GM04504 (cell line): ENCODE measurements around the gene CD80.
"Not testable (repeated sequence)": the region's sequence is repeated elsewhere in the genome, so short reads cannot be mapped to it uniquely, and the experiment has no call there.

Experiments used
- DNase-seq: peaks from one replicate; pipeline ENCODE4 v3.0.0-alpha.2; 2012; ENCODE audit warnings: low read depth

Gene CD80

DNA sequence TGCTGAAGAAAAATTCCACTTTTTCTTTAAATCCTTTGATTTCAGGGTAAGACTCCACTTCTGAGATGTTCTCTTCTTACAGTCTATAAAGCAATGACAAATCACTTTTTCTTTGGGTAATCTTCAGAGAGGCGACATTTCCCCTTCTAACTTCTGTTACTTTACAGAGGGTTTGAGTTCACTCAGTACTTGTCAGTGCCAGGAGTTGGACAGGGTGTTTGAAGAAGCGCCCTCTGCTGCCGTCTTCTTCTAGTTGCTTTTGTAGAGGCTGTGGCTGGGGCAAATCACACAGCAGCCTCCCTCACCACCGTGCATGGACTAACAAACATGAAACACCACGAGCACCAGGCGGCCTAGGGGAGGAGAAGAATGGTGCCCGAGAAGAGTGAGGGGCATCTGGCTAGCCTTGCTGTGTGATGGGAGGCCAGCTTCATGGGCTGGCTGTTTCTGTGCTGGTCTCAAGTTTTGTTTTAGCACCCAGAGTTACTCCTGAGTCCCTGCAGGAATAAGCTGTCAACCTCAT, at the start of gene CD80:
CD80 (minus strand) TSS at position 174 of the 523 bp plus-strand sequence. CDS start 1,886 bp downstream, outside the sequence.
- DNase-seq, result peak; percentile 11

DNA sequence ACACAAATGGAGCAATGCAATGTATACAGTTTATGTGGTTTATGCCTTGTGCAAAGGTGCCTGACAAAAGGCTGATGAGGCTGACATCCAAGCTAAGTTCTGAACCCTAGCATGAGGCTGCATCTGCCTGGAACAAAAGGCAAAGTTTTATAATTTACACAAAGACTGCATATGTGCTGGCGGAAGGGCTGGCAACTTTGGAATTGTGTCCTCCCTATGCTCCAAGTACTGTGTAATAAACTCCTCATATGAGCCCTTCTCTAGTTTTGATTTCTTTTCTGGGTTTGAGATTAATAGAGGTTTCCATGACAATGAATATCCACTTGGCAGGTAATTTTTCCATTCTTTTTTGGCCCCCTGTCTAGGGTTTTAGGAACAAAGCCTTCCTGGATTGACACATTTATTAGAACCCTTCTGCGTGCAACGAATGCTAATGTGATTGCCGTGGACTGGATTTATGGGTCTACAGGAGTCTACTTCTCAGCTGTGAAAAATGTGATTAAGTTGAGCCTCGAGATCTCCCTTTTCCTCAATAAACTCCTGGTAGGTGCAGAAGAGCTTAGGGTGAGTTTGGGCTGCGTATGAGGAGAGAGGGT, 49.1 kb upstream of the CD80 start:
- no peak for DNase-seq

- no peak for DNase-seq
These were observed 45.5 kb upstream of the CD80 start for GRCh38 chr3:119604878-119605277.

DNA sequence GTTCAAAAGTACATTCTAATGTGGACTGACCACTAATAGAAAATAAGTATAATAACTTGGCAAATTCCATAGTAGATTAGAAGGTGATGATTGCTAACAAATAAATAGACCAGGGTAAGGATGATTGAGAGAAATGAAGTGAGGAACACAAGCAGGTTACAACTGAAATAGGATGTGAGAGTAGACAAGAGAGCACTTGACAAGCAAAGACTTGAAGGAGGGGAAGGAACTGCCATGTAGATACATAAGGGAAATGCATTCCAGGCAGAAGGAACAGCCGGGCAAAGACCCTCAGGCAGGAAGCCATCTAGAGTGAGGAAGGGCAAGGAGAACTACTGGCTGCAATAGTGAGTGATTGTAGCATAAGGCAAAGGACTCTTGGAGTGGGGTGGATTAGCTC, 43.3 kb upstream of the CD80 start:
- DNase-seq, result no peak

DNA sequence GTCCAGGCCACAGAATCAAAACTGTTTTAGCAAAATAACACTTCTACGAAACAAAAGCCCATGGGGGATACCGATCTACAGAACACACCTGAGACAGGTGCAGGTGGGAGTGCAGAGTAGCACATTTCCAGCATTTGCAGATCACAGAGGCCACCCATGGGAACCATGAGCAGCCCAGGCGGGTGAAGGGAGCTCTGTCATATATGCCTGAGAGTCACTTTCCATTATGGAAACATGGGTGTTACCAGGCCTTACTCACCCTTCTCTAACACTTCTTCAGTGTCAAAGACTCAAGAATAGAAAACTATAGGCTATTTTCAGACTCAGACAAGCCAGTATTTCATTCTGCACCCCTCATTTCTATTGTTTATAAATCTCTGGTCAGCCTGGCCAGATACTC, 41.7 kb upstream of the CD80 start:
- no peak for DNase-seq

DNA sequence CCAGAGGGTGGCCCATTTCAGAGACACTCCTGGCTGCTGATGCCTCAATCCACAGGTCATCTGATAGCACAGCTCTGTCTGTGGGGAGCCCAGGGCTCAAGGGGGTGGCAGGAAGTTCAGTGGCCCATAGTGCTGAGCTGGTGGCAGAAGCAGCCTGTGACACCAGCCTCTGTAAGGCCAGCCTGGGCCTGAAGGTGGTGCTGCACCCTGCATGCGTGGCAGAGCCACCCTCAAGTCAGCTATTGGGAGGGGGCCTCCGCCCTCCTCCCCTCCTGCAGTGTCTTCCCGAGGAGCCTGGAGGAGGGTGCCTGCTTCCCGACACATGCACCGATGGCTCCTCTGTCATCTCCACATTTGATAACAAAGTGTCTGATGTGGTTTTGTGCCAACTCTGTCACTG, 41.3 kb upstream of the CD80 start:
- DNase-seq, result no peak

DNA sequence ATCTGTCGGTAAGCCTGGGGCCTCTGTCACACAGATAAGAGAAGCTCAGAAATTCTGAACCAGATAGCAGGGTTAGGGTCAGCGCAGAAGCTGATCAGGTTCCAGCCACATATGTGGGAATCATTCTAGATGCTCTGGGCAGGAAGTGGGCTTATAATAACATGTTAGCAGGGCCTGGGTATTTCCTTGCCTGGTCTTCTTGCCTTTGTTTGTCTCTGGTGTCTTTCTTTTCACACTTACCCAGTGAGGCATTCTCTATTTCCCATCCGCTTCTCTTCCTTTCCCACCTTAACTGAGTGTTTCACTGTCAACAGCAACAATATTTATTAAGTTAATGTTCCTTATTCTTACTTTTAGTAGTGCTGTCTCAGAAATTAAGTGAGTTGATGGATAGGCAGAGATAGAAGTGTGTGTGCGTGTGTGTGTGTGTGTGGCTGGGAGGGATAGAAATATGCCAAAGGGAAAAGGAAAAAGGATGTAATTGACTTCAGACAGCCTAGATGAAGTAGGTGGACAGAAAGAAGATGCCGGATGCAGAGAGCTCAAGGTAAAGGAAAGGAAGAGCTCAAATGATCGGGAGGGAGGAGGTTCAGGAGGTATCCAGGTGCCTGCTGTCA, 40.3 kb upstream of the CD80 start:
- no peak for DNase-seq

GRCh38 chr3:119598410-119599098, 39.1 kb upstream of the CD80 start:
- no peak for DNase-seq

- DNase-seq, result no peak
These were observed 38.3 kb upstream of the CD80 start, which contains the start of gene PLA1A for GRCh38 chr3:119597548-119598288. PLA1A (plus strand) TSS chr3:119597885; CDS start chr3:119597914, 29 bp downstream.

- DNase-seq, result no peak
These were observed 37.0 kb upstream of the CD80 start for GRCh38 chr3:119596398-119596797.

- no peak for DNase-seq
These were observed 36.4 kb upstream of the CD80 start for GRCh38 chr3:119595639-119596334.

DNA sequence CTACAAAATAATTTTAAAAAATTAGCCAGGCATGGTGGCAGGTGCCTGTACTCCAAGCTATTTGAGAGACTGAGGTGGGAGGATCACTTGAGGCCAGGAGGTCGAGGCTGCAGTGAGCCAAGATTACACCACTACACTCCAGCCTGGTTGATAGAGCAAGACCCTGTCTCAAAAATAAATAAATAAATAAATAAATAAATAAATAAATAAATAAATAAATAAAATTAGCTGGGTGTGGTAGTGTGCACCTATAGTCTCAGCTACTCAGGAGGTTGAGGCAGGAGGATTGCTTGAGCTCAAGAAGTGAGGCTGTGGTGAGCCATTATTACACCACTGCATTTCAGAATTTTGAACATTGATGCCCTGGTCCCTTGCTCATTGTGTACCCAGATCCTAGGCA, 35.5 kb upstream of the CD80 start:
- not testable (repeated sequence) for DNase-seq

GRCh38 chr3:119594066-119594465, 34.7 kb upstream of the CD80 start:
- DNase-seq, result no peak

- DNase-seq, result no peak
These were observed 33.4 kb upstream of the CD80 start for GRCh38 chr3:119592861-119593260.

- DNase-seq, result no peak
These were observed 31.3 kb upstream of the CD80 start for GRCh38 chr3:119590706-119591105.

- no peak for DNase-seq
These were observed 29.8 kb upstream of the CD80 start for GRCh38 chr3:119589102-119589773.

- no peak for DNase-seq
These were observed 28.7 kb upstream of the CD80 start for GRCh38 chr3:119588112-119588511.

- no peak for DNase-seq
These were observed 27.3 kb upstream of the CD80 start for GRCh38 chr3:119586733-119587172.

- no peak for DNase-seq
These were observed 26.6 kb upstream of the CD80 start for GRCh38 chr3:119585856-119586570.

GRCh38 chr3:119585208-119585607, 25.8 kb upstream of the CD80 start:
- DNase-seq, result no peak

DNA sequence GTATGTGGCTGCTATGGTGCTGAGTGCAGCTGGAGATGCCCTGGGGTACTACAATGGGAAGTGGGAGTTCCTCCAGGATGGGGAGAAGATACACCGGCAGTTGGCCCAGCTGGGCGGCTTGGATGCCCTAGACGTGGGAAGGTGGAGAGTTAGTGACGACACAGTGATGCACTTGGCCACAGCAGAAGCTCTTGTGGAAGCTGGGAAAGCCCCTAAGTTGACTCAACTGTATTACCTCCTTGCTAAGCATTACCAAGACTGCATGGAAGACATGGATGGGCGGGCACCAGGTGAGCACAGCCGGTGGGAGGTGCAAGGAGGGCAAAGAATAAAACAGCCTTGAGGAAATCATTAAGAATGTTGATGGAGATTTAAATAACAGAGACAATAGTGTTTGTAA, 22.8 kb upstream of the CD80 start:
- DNase-seq, result no peak
